HFF-Myc (cell line): Measurements from ENCODE around the gene C3orf70.

ENCODE experiments used
- DNase-seq: peaks from one replicate; pipeline ENCODE4 v3.0.0-alpha.2; 2011; ENCODE audit warnings: low read depth; ENCODE audit errors: extremely low read depth
- H3K4me3 ChIP-seq: replicated peaks from 2 replicates; pipeline ENCODE4 v1.5.1; 2011; ENCODE audit warnings: low read depth, mild to moderate bottlenecking, control low read depth, low read length
- CTCF ChIP-seq: IDR thresholded peaks from 2 replicates; pipeline ENCODE4 v1.5.1; 2012; ENCODE audit warnings: mild to moderate bottlenecking, low read depth, low read length, control low read depth; ENCODE audit errors: missing control alignments

The C3orf70 gene

GRCh38 chr3:185162634-185163033, 9.8 kb upstream of the C3orf70 start:
- DNase-seq, result no peak
- TF ChIP-seq CTCF, result no peak
- no peak overlapping the region for H3K4me3 ChIP-seq

DNA sequence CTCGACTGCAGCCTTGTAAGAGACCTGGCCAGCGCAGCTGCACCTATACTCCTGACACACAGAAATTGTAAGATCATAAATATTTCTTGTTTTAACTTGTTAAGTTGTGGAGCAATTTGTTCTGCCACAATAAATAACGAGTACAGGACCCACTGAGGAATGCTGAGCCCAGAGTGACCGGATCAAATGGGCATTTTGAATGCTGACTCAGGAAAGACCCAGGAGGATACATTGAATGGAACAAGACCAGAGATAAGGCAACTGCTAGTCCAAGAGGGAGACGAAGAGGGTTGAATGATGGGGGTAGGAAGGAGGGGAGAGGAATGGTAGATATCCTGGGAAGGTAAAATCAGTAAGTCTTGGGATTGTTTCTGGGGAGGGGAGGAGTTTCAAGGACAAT, 8.9 kb upstream of the C3orf70 start:
- DNase-seq, result no peak
- H3K4me3 ChIP-seq, result no peak overlapping the region
- no peak for TF ChIP-seq CTCF

DNA sequence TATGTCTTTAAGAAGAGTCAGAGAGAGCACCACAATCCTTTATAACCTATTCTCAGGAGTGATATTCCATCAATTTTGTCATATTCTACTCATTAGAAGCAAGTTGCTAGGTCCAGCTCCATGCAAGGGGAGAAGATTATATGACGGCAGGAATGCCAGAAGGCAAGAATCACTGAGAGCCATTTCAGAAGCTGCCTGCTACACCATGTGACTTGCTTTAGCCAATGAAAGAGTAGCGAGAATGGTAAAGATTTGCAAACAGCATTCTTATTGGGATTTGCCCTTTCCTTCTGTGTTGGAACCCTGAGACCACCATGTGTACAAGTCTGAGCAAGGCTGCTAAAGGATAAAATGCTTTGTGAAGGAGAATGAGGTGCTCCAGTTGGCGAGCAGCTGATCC, 4.5 kb upstream of the C3orf70 start:
- no peak for TF ChIP-seq CTCF
- no peak for DNase-seq
- H3K4me3 ChIP-seq, result no peak overlapping the region

DNA sequence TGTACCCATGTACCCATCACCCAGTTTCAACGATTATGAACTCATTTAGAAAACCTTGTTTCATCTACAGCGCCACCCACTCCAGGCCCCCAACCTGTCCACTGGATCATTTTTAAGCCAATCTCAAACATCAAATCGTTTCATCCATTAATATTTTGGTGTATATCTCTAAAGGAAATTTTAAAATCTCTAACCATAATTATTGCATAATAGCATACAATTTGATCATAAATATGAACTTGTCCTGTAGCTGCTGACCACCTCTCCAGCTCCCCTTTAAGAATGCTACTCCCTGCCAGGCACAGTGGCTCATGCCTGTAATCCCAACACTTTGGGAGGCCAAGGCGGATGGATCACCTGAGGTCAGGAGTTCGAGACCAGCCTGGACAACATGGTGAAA, 2.8 kb upstream of the C3orf70 start:
- no peak for TF ChIP-seq CTCF
- H3K4me3 ChIP-seq, result no peak overlapping the region
- DNase-seq, result no peak

DNA sequence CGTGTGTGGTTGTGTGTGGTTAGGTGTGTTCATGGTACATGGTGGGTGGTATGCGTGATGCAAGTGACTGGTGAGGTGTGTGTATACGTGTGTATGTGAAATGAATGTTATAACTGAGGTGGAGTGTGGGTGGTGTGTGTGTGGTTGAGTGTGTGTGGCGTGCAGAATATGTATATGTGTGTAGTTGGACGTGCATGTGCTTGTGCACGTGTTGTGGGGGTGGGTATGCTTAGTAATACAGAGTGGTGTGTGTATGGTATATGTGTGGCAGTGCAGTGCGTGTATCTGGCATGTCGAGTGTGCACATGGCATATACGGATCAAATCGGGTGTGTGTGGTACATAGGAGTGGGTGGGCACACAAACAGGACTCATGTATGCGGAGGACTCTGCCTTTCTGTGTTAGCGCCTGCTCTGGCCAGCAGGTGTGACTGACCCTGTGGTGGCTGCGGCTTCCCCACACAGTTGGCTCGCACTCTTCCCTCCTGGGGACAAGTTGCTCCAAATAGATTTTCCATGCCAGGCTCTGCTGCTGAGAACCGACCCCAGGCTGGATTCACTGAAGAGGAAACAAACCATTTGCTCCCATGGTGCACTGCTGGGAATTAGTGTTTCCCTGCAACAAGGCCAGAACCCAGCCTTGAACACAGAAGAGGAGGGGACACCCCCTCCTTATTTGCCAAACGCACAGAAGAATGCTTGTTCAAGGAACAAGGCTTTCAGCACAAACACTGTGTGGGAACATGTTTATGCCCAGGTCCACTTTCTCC, 1.2 kb upstream of the C3orf70 start:
- H3K4me3 ChIP-seq, result no peak overlapping the region
- no peak for TF ChIP-seq CTCF
- no peak for DNase-seq

DNA sequence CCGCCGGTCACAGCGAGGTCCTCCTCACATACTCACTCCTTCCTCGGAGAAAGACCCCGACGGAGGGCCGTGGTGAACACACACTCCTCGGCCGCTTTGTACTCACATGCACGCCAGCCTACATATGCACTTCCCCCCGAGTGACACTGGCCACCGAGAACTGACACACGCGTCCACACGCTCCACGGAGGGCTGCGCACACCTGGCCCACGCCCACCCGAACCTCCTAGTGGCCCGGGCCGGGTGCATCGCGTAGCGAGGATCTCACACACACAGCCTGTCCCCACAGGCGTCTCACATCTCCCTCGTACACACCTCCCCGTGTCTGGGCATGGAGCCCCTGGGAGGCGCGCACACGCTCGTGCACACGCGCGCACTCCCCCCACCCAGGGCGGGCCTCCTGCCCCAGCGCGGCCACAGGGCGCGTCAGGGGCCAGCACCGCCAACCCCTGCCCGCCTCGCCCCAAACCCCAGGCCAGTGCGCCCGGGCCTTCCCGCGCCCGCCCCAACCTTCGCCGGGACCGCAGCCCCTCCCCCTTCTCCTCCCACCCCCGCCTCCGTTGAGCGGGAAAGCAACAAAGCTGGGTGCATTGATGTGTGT, 411 bp upstream of the C3orf70 start:
- no peak for DNase-seq
- H3K4me3 ChIP-seq, result peak overlapping the region; percentile 34
- TF ChIP-seq CTCF, result no peak

- no peak for TF ChIP-seq CTCF
- DNase-seq, result no peak
- H3K4me3 ChIP-seq, result no peak overlapping the region; the same call in 1 of the 2 replicates
Measured at GRCh38 chr3:185151964-185152409, 873 bp downstream of the C3orf70 start.
